Calu3 (cell line): ENCODE measurements around the gene DBX2. TPM values are rescaled to one million over a fixed set of nuclear protein-coding genes. Genes with fewer than 3 reads are reported as not detected.

Experiments
- BruUV-seq: library from RNA; stranded (reverse); fragments of 400-500 nt; replicated peaks from 2 replicates; lab custom pipeline; 2021; lab: Mats Ljungman, UMichigan
- CTCF ChIA-PET: fragments of 300-600 bp; sonication (Branson Sonifier 250); formaldehyde crosslinking; loops from one replicate; lab custom pipeline; 2022; ENCODE audit warnings: antibody characterized with exemption; lab: Charles Lee
- DNase-seq: peaks from one replicate; pipeline ENCODE4 v3.0.0; 2022
- H3K27ac Mint-ChIP-seq: one replicate; pipeline ENCODE4 v1.8.0; 2022; ENCODE audit warnings: mixed read lengths; ENCODE audit not compliant: unreplicated experiment
- H3K27me3 Mint-ChIP-seq: one replicate; pipeline ENCODE4 v1.8.0; 2022; ENCODE audit warnings: mixed read lengths; ENCODE audit not compliant: unreplicated experiment
- H3K36me3 Mint-ChIP-seq: one replicate; pipeline ENCODE4 v1.8.0; 2022; ENCODE audit warnings: mild to moderate bottlenecking, moderate library complexity, mixed read lengths; ENCODE audit not compliant: insufficient read depth, unreplicated experiment
- H3K4me1 Mint-ChIP-seq: one replicate; pipeline ENCODE4 v1.8.0; 2022; ENCODE audit warnings: mild to moderate bottlenecking, low read depth, mixed read lengths; ENCODE audit not compliant: unreplicated experiment
- H3K4me3 Mint-ChIP-seq: one replicate; pipeline ENCODE4 v1.8.0; 2022; ENCODE audit warnings: mild to moderate bottlenecking, low read depth, moderate library complexity, mixed read lengths; ENCODE audit not compliant: unreplicated experiment
- H3K9me3 Mint-ChIP-seq: one replicate; pipeline ENCODE4 v1.8.0; 2022; ENCODE audit warnings: low read depth, mixed read lengths; ENCODE audit not compliant: unreplicated experiment
- CTCF ChIP-seq: fragments of 200-600 bp; IDR thresholded peaks from one replicate; pipeline ENCODE4 v1.8.0; 2022; ENCODE audit warnings: antibody characterized with exemption; ENCODE audit not compliant: unreplicated experiment
- intact Hi-C: fragments of 100-400 bp; cut with micrococcal nuclease; formaldehyde crosslinking; loops from one replicate; pipeline ENCODE4 v1.10.0; 2022; ENCODE audit not compliant: unreplicated experiment
- total RNA-seq: library from RNA; stranded (reverse); gene quantifications from 2 replicates; pipeline ENCODE4 v1.2.3, GENCODE V29; 2022

The DBX2 gene
- total RNA-seq, 1 experiment from 2014 or later, result not detected

GRCh38 chr12:45075587-45076282 is 24.8 kb upstream of the DBX2 start:
- Mint-ChIP-seq H3K27me3 (peaks cover 25% of the 10 kb centered on the region), H3K4me1 (no peaks in the 10 kb centered on the region), H3K36me3 (no peaks in the 10 kb centered on the region), H3K27ac (no peak overlapping the region), H3K9me3 (no peaks in the 10 kb centered on the region), H3K4me3 (no peak overlapping the region)
- no peak for TF ChIP-seq CTCF
- intact Hi-C loops, result no loop called here
- CTCF ChIA-PET, result no interaction called here
- BruUV-seq, result no TSS peak
- no peak for DNase-seq

GRCh38 chr12:45065125-45065626 is 14.3 kb upstream of the DBX2 start:
- H3K36me3 Mint-ChIP-seq, result no peaks in the 10 kb centered on the region
- CTCF ChIA-PET, result no interaction called here
- no peak for DNase-seq
- no peak for TF ChIP-seq CTCF
- H3K27ac Mint-ChIP-seq, result no peak overlapping the region
- no peaks in the 10 kb centered on the region for H3K4me1 Mint-ChIP-seq
- intact Hi-C loops, result no loop called here
- no peak overlapping the region for H3K4me3 Mint-ChIP-seq
- no peaks in the 10 kb centered on the region for H3K9me3 Mint-ChIP-seq
- BruUV-seq, result no TSS peak
- H3K27me3 Mint-ChIP-seq, result peaks cover 56% of the 10 kb centered on the region

- Mint-ChIP-seq H3K4me3 (no peak overlapping the region), H3K4me1 (no peaks in the 10 kb centered on the region), H3K27me3 (peaks cover 72% of the 10 kb centered on the region), H3K36me3 (no peaks in the 10 kb centered on the region), H3K27ac (no peak overlapping the region), H3K9me3 (no peaks in the 10 kb centered on the region)
- BruUV-seq, result no TSS peak
- intact Hi-C loops, result no loop called here
- no peak for TF ChIP-seq CTCF
- no peak for DNase-seq
- CTCF ChIA-PET, result no interaction called here
Measured at GRCh38 chr12:45060976-45061375, 10.1 kb upstream of the DBX2 start.

GRCh38 chr12:45051572-45052125 is 750 bp upstream of the DBX2 start:
- Mint-ChIP-seq H3K27ac (peak overlapping the region; percentile 17), H3K4me3 (peak overlapping the region; percentile 85), H3K9me3 (no peaks in the 10 kb centered on the region), H3K27me3 (peaks cover 35% of the 10 kb centered on the region), H3K4me1 (no peaks in the 10 kb centered on the region), H3K36me3 (peaks cover 8% of the 10 kb centered on the region)
- no peak for TF ChIP-seq CTCF
- DNase-seq, result no peak
- no TSS peak for BruUV-seq
- intact Hi-C loops, result no loop called here
- CTCF ChIA-PET, result no interaction called here
